ENCODE measurements around the gene HAT1.

Gene HAT1

GRCh38 chr2:171889808-171890207, 32.5 kb upstream of the HAT1 start:
- Histone ChIP-seq H3K4me1 (ENCODE audit: insufficient read depth, low read length, poor library complexity, severe bottlenecking) (peaks cover 36% of the 10 kb centered on the region), H4K20me1 (ENCODE audit: insufficient read depth, low read length, poor library complexity, severe bottlenecking) (no peaks in the 10 kb centered on the region), H3K79me2 (ENCODE audit: insufficient read depth, low read length) (peaks cover 33% of the 10 kb centered on the region), H3F3A (ENCODE audit: low read depth) (no peaks in the 10 kb centered on the region), H3K9me3 (ENCODE audit: insufficient read depth, low read depth, low read length) (no peaks in the 10 kb centered on the region), H3K4me3 (ENCODE audit: low read length, poor library complexity, severe bottlenecking) (peak overlapping the region; percentile 10), H3K36me3 (ENCODE audit: insufficient read depth, low read length) (no peaks in the 10 kb centered on the region), H3K9ac (ENCODE audit: low read depth, low read length, poor library complexity, severe bottlenecking) (no peak overlapping the region), H3K27me3 (ENCODE audit: insufficient read depth, low read length, poor library complexity, severe bottlenecking) (no peaks in the 10 kb centered on the region), H2AFZ (ENCODE audit: low read length) (no peak overlapping the region), H3K9me2 (replicated peaks; ENCODE audit: low read depth, low read length) (no peaks in the 10 kb centered on the region), H3K4me2 (ENCODE audit: low read depth, low read length, poor library complexity, severe bottlenecking) (peak overlapping the region; percentile 29)
- TF ChIP-seq CTCF (conservative IDR thresholded peaks at IDR 0.05; ENCODE audit: low read length) (no peak), EZH2phosphoT487 (IDR thresholded peaks at IDR 0.05; ENCODE audit: borderline replicate concordance) (no peak)

GRCh38 chr2:171893196-171893823, 29.0 kb upstream of the HAT1 start:
- H3K4me1 ChIP-seq (ENCODE audit: insufficient read depth, low read length, poor library complexity, severe bottlenecking) = peaks cover 31% of the 10 kb centered on the region
- peak overlapping the region; percentile 92 for H3K4me2 ChIP-seq (ENCODE audit: low read depth, low read length, poor library complexity, severe bottlenecking)
- TF ChIP-seq CTCF (conservative IDR thresholded peaks at IDR 0.05; ENCODE audit: low read length) = no peak
- TF ChIP-seq EZH2phosphoT487 (IDR thresholded peaks at IDR 0.05; ENCODE audit: borderline replicate concordance) = no peak
- no peaks in the 10 kb centered on the region for H3K9me3 ChIP-seq (ENCODE audit: insufficient read depth, low read depth, low read length)
- H3K36me3 ChIP-seq (ENCODE audit: insufficient read depth, low read length) = no peaks in the 10 kb centered on the region
- H3K27me3 ChIP-seq (ENCODE audit: insufficient read depth, low read length, poor library complexity, severe bottlenecking) = no peaks in the 10 kb centered on the region
- H3K9me2 ChIP-seq (replicated peaks; ENCODE audit: low read depth, low read length) = no peaks in the 10 kb centered on the region
- peak overlapping the region; percentile 96 for H3K4me3 ChIP-seq (ENCODE audit: low read length, poor library complexity, severe bottlenecking)
- peak overlapping the region; percentile 80 for H3K9ac ChIP-seq (ENCODE audit: low read depth, low read length, poor library complexity, severe bottlenecking)
- H3F3A ChIP-seq (ENCODE audit: low read depth) = no peaks in the 10 kb centered on the region
- H3K79me2 ChIP-seq (ENCODE audit: insufficient read depth, low read length) = peaks cover 29% of the 10 kb centered on the region
- H4K20me1 ChIP-seq (ENCODE audit: insufficient read depth, low read length, poor library complexity, severe bottlenecking) = no peaks in the 10 kb centered on the region
- peak overlapping the region; percentile 99 for H2AFZ ChIP-seq (ENCODE audit: low read length)

DNA sequence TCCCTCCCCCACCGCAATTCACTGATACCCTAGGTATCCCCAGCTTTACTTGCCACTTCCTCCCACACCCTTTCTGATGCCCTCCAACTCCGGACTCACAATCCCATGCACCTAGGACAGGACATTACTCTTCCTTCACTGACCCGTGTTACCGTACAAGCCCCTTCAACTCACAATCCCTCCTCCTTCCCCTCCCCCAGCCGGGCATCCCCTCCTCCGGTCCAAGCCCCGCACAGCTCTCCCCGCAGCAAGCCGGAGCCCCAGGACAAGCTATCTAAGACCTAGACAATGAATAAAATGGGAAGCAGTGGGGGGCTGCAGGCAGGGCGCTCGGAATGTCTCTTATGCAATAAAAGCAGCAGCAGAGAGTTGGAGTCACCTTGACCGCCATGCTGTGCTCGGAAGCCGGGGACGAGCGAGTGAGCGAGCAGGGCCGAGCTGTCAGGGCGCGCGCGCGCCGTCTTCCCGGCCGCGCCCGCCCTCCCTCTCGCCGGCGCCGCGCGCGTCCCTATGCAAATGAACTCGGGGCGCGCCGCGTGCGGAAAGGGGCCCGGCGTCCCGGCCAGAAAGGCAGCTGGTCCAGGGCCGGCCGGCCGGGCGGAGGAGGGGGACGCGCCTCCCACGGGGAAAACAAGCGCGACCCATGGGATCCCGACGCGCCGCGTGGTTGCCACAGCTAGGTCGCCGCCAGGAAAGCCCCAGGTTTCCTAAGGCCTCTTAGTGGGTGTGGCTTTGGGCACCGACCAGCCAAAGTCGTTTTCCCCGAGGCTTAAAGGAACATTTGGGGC, 28.2 kb upstream of the HAT1 start, which contains the start of gene SLC25A12:
TSS of gene SLC25A12 (minus strand) at position 421 of the 788 bp plus-strand sequence. CDS start at position 391, 30 bp downstream.
- Histone ChIP-seq H3K27me3 (ENCODE audit: insufficient read depth, low read length, poor library complexity, severe bottlenecking) (no peaks in the 10 kb centered on the region), H3K36me3 (ENCODE audit: insufficient read depth, low read length) (no peaks in the 10 kb centered on the region), H3K4me3 (ENCODE audit: low read length, poor library complexity, severe bottlenecking) (peak within 1 kb of the TSS; percentile 96), H2AFZ (ENCODE audit: low read length) (peak within 1 kb of the TSS; percentile 99), H3K4me2 (ENCODE audit: low read depth, low read length, poor library complexity, severe bottlenecking) (peak within 1 kb of the TSS; percentile 92), H4K20me1 (ENCODE audit: insufficient read depth, low read length, poor library complexity, severe bottlenecking) (no peaks in the 10 kb centered on the region), H3K9me2 (replicated peaks; ENCODE audit: low read depth, low read length) (no peaks in the 10 kb centered on the region), H3K4me1 (ENCODE audit: insufficient read depth, low read length, poor library complexity, severe bottlenecking) (peaks cover 31% of the 10 kb centered on the region), H3K79me2 (ENCODE audit: insufficient read depth, low read length) (peaks cover 24% of the 10 kb centered on the region), H3K9me3 (ENCODE audit: insufficient read depth, low read depth, low read length) (no peaks in the 10 kb centered on the region), H3K9ac (ENCODE audit: low read depth, low read length, poor library complexity, severe bottlenecking) (peak within 1 kb of the TSS; percentile 80), H3F3A (ENCODE audit: low read depth) (no peaks in the 10 kb centered on the region)
- TF ChIP-seq CTCF (conservative IDR thresholded peaks at IDR 0.05; ENCODE audit: low read length) (no peak), EZH2phosphoT487 (IDR thresholded peaks at IDR 0.05; ENCODE audit: borderline replicate concordance) (no peak)

Measured in Loucy (cell line).